MG63 (cell line): Measurements from ENCODE around the gene LOXL3. TPM values are rescaled to one million over a fixed set of nuclear protein-coding genes. Genes with fewer than 3 reads are reported as not detected.

ENCODE experiments used
- DNase-seq: peaks from one replicate; pipeline ENCODE4 v3.0.0-alpha.2; 2020
- H3K27me3 ChIP-seq: fragments of 250-450 bp; sonication (Bioruptor Pico); 2 replicates; pipeline ENCODE4 v1.5.1; 2020; ENCODE audit warnings: mild to moderate bottlenecking, moderate library complexity
- H3K36me3 ChIP-seq: fragments of 250-450 bp; sonication (Bioruptor Pico); 2 replicates; pipeline ENCODE4 v1.5.1; 2020; ENCODE audit warnings: mild to moderate bottlenecking, moderate library complexity
- H3K4me3 ChIP-seq: fragments of 250-450 bp; sonication (Bioruptor Pico); 2 replicates; pipeline ENCODE4 v1.5.1; 2020; ENCODE audit warnings: mild to moderate bottlenecking, moderate library complexity
- H3K9me3 ChIP-seq: fragments of 250-450 bp; sonication (Bioruptor Pico); 2 replicates; pipeline ENCODE4 v1.5.1; 2020; ENCODE audit warnings: mild to moderate bottlenecking, moderate library complexity
- total RNA-seq: library from RNA; depleted of rRNA; stranded (reverse); fragments of >200 nt; shearing (Covaris generic); gene quantifications from 2 replicates; pipeline ENCODE4 v1.2.3, GENCODE V29; 2014; ENCODE audit warnings: low replicate concordance

Gene LOXL3
- total RNA-seq, 1 experiment from 2014 or later: 22.9 TPM

DNA sequence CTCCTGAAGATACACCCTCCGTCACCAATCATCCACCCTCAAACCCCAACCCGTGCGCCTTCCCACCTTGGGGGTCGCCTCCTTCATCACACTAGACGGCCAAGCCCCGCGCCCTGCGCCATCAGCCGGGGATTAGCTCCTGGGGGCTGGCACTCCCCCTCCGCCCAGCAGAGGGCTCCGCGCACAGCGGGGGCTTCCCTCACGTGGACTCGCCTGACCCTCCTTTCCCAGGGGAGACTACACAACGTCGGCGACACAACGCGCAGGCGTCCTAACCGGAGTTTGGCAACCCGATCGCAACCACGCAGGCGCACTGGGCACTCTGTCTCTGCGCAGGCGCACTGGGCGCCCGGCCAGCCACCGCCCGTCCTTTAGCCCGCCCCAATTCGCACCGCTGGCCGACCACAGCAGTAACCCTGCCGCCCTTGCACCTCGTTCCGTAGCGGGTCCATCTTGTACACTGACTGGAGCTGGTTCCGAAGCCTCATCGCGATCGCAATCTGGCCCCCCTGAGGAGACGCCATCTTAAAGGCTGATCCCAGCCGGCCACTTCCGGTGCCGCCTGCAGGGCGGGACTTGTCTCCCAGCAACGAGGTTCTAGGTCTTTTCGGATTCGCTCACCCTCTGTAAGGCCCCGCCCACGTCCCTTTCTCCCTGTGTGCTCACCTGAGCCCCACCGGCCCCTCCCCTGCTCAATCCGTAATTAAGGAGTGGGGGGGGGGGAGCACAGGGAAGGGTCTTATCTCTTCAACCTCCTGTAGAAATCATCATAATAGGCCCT is 46.4 kb downstream of the LOXL3 start, which contains the start of gene PCGF1:
Gene PCGF1, minus strand, starts transcription at position 551 of the 781 bp plus-strand sequence. Its CDS starts 27 bp downstream, at position 524.
- DNase-seq: peak; percentile 98
- Histone ChIP-seq H3K4me3 (peak within 1 kb of the TSS; percentile 99), H3K27me3 (no peaks in the 10 kb centered on the region), H3K36me3 (peaks cover 28% of the 10 kb centered on the region), H3K9me3 (no peaks in the 10 kb centered on the region)

DNA sequence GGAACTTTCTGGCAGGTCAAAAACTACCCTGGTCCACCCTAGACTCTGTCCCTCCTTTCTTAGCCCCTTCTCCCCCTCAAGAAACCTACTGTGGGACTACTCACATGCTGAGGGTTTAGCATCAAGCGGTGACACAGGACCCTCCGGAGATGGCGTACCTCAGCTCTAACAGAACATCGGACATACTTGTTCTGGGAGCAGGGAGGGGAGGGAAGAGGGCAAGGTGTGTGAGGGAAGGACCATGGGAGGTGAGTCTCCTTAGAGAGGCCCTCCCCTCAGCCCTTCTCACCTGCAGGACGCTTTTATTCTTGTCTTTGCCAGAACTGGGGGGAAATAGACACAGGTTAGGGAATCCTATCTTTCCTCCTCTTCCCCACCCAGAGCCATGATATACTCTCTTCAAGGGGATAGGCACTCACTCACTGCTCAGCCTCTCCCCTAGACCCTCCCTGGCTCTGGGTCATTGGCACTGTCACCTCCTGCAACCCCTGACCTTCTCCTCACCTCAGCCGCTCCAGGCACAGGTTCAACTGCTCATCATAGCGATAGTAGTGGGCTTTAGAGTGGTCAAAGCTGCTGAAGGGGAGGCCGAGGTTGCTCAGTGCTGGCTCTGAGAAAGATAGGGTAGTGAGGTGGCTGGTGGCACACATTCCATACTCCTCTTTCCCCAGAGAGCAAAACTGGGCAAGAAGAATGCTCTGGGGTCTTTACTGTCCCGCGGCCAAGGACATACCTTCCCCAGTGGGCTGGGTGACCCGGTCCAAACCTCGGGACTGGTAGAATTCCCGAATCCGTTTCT is 48.1 kb downstream of the LOXL3 start:
- Histone ChIP-seq H3K27me3 (no peaks in the 10 kb centered on the region), H3K4me3 (peak overlapping the region; percentile 99; the same call in 1 of the 2 replicates), H3K36me3 (peaks cover 28% of the 10 kb centered on the region), H3K9me3 (no peaks in the 10 kb centered on the region)
- DNase-seq: no peak

DNA sequence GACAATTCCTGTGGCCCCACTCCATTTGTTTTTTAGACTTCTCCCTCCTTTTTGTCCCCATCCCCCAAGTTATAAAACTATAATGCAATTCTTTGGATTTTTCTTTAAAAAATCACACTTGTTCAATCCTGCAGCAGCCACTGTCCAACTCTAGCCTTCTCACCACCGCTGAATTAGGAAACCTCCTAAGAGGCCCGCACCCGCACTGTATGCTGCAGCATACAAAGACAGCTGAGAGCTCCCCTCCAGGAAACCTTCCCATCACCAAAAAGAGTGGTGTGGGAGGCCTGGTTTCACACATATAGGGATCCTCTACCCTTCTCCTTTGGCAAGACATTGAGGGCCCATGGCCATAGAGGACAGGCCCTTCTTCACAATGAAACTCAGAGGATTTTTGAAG is 49.2 kb downstream of the LOXL3 start:
- no peak for DNase-seq
- H3K9me3 ChIP-seq: no peaks in the 10 kb centered on the region
- H3K4me3 ChIP-seq: no peak overlapping the region
- H3K36me3 ChIP-seq: peaks cover 28% of the 10 kb centered on the region
- no peaks in the 10 kb centered on the region for H3K27me3 ChIP-seq

DNA sequence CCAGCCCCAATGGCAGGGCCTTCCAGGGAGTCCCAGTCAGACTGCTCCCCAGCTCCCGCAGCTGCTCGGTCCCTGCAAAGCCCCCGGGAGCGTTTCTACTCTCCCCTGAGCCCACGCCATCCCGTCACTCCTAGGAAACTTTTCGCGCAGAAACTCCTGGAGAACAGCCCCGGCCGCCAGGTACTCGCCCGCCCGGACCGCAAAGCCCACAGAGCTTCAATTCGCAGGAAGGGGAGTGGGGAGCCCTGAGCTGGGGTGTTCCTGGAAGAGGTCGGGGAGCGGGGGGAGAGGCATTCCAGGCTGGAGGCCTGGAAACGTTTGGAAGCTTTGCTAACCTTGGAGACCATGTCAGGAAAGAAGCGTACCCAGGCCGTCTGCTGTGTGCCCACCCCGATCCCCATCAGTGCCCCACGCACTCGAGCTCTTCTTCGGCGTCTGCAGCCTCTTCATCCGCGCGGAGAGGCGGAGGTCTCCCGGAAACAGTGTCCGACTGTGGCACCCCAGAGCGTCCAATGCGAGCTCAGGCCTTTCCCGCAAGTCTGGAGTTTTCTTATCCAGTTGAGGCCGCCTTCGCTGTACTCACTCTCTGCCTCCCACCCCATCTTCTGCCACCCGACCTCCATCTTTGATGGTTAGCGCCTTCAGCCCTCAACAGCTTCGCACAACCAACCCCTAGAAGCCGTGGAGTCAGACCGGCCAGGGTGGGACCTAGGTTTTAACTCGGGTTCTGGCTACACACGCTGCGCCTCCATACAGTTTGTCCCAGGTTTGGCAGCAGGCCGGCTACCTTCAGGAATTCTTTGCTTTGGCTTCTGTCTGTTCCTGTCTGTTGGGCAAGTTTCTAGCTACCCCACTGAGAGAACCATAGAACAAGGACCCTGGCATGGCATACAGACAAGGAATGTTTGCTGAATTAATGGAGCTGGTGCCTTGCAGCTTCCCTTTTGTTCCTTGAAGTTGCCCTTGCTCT is 50.0 kb downstream of the LOXL3 start:
- H3K27me3 ChIP-seq: no peaks in the 10 kb centered on the region
- H3K36me3 ChIP-seq: peaks cover 28% of the 10 kb centered on the region
- no peaks in the 10 kb centered on the region for H3K9me3 ChIP-seq
- H3K4me3 ChIP-seq: peak overlapping the region; percentile 53
- no peak for DNase-seq

DNA sequence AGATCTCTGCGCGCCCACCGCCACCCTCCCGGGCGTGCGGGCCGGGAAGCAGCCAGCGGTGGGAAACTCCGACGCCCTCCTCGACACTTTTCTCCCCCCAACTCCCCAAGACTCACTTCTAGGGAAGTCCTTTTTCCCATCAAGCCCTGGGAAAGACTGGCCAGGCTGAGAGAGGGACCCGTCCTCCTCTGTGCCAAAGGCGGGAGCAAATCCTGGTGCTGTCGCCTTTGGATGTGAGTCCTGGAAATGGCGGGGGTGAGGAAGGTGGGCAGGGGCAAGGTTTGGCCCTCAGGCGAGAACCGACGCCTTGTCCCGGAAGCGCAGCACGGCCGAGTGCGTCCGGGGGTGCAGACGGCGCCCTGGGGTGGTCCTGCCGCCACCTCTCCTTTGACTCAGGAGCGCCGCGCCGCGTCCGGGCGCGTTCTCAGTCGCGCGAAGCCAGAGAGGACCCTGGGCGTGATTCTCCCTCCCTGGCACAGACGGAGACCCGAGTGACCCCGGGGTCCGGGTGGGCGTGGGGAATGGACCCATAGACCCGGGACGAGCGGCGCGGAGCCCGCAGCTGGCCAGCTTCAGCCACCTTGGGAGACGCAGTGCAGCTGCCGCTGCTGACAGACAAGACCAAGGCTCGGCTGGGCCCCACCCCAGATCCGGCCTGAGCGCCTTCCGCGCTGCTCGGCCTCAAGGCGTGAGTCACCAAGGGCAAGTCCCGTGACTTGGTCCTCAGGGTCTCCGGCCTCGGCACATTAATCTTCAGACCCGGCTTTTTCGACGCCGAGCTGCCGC is 50.8 kb downstream of the LOXL3 start:
- DNase-seq: peak; percentile 89
- Histone ChIP-seq H3K9me3 (no peaks in the 10 kb centered on the region), H3K36me3 (peaks cover 28% of the 10 kb centered on the region), H3K4me3 (peak overlapping the region; percentile 53), H3K27me3 (no peaks in the 10 kb centered on the region)

DNA sequence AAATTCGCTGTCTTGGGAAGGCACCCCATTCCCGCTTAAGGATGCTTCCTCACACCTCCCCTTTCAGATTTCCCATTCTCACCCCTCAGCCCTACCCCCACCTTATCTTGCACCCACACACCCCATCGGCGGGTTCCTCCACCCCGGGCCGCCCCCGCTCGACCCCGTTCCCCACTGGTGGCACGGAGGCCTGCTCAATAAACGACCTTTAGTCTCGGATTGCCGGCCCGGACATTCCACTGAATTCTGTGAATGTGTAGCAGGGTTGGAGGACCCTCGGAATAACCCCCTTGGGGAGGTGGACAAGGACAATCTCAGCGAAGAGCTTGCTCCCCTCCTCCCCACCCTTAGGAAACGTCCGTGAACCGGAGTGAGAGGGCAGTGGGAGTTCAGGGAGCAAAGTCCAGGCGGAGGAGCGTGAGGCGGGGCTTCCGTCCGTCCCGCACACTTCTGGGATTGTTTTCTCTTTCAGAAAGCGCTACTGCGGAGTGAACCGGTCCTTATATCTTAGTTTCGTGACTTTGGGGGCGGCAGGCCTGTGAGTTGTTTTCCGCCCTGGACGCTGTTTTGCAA is 51.5 kb downstream of the LOXL3 start:
- peak; percentile 20 for DNase-seq
- peak overlapping the region; percentile 53 for H3K4me3 ChIP-seq
- no peaks in the 10 kb centered on the region for H3K27me3 ChIP-seq
- H3K9me3 ChIP-seq: no peaks in the 10 kb centered on the region
- peaks cover 25% of the 10 kb centered on the region for H3K36me3 ChIP-seq

DNA sequence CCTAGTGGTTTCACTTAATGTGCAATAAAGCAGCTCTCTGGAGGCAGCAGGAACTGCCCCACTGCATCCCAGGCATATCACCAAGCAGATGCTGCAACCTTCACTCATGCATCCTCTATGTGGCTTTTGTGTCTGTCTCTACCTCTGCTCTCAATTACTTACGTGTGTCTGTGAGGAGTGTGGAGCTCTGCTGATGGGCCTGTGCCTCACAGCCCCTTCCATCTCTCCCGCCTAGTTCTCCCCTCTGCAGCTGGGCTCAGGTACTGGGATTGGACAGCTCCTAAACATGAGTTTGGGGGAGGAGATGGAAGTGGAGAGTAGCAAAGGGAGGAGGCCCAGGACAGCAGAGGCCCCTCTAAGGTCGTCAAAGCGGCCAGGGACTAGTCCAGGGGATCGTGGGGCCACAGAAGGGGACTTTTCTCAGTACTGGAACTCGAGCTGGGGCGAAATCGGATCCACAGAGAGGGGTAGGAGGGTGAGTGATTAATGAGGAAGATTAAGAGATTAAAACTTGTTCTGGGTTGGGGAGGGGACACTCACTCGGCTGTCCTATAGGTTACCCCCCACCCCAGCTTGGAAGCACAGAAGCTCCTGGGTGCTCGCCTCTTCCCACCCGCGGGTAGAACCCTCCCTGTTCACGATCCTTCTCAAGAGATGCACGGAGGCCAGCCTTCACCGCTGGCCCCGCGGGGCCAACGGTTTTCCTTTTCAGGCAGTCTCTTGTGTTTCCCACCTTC is 52.2 kb downstream of the LOXL3 start:
- no peaks in the 10 kb centered on the region for H3K27me3 ChIP-seq
- no peaks in the 10 kb centered on the region for H3K9me3 ChIP-seq
- DNase-seq: no peak
- peaks cover 22% of the 10 kb centered on the region for H3K36me3 ChIP-seq
- H3K4me3 ChIP-seq: no peak overlapping the region

DNA sequence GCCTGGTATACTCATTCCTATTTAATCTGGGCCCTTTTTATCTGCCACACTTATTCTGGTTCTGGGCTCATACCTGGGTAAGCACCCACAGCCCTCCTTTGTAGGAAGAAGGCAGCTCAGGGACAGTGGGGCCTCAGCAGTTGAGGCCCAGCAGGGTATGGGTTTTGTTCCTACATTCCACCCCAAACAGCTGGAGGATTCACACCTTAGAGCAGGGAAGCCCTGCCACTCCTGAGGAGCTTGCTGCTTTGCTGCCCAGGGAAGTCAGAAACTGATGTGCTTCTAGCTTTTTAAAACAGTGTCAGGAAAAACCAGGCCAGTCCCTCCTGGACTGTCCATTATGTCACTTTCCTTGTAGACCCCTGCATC is 53.2 kb downstream of the LOXL3 start:
- DNase-seq: no peak
- no peaks in the 10 kb centered on the region for H3K27me3 ChIP-seq
- no peak overlapping the region for H3K4me3 ChIP-seq
- no peaks in the 10 kb centered on the region for H3K9me3 ChIP-seq
- H3K36me3 ChIP-seq: peaks cover 13% of the 10 kb centered on the region

DNA sequence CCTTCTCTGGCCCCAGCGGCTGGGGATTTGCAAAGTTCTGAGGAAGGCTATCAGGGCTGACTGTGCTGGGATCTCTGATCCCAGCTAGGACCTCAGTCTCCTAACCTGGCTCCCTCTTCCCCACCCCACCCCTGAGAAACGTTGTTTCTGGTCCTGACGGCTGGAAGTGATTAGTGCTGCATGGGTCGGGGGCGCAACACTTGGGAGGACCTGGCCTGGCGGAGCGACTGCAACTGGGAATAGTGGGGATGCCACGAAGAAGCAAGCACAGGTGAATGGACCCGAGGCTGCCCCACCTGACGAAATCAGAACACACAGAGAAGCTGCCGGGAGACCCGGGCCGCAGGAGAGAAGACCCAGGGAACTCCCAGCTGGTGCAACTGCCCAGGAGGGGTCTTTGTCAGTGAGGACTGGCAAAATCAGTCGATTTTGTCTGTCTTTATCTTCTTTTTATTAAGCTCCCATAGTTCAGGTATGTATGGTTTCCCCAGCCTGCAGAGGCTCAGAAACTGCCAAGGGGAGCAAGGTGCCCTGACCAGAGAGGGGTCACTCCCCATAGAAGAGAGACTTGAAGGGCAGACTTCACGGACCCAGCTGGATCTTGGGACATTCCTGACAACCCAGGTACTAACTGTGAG is 53.7 kb downstream of the LOXL3 start:
- peaks cover 8% of the 10 kb centered on the region for H3K36me3 ChIP-seq
- H3K27me3 ChIP-seq: no peaks in the 10 kb centered on the region
- no peak for DNase-seq
- no peaks in the 10 kb centered on the region for H3K9me3 ChIP-seq
- no peak overlapping the region for H3K4me3 ChIP-seq

DNA sequence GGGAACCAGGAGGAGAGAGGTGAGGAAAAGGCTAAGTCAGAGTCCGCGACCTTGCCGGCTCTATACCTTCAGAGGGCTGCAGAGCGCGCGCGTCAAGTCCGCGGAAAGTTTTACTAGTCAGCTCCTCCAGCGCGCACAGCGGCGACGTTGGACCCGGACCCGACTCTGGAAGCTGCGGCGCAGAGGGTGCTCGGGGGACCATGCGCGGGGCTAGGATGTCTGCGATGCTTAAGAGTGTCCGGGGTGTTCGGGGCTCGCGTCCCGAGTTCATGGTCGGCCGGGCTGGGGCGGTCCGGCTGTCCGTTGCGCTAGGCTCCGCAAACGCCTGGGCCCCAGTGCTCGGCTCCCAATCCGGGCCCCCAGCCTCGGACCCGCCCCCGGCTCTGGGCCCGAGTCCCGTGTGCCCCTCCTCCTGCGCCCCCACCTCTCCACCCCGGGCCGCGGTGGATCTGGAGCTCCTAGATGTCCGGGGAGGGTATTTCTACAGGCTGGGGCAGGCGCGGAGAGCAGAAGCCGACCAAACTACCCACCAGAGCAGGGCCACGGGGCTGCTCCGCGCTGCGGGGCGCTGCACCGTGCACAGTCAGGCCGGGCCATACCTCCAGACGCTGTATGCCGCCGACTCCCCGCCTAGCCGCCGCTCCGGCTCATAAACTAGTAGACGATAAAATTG is 54.3 kb downstream of the LOXL3 start, which contains the start of gene LBX2:
Gene LBX2, minus strand, starts transcription at position 337 of the 673 bp plus-strand sequence. Its CDS starts 66 bp downstream, at position 271.
- H3K9me3 ChIP-seq: no peaks in the 10 kb centered on the region

DNA sequence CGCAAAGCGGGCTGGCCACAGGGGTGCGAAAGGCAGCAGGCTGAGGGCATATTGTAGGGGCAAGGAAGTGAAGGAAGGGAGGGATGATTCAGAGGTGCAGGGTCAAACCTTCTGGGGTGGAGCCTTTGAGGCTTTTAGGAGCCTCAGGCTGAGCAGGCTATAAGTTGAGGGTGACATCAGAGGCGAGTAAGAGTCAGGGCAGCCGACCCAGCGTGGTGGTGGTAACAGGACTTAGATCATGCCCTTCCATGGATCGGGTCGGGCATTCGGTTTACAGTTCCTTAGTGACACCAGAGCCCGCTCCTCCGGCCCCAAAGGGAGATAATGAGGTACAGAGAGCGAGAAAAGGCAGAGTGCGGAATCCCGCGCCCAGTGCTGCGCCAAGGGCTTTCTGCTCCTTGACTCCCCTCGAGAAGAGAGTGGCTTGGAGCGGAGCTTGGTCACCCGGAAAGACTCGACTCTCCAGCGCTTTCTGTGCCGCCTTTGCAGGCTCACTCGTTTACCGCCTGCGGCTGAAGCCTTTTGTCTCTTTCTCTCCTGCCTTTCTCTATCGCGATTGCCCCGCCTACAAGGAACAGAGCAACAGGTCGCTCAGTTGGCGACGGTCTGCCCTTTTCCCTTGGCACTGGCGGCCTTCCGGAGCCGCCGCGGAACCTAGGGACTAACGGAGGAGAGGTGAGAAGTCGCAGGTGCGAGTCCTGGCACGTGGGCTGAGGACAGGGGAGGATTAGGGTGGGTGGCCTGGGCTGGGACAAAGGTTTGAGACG is 55.1 kb downstream of the LOXL3 start:
- no peaks in the 10 kb centered on the region for H3K9me3 ChIP-seq
- no peak overlapping the region for H3K4me3 ChIP-seq
- H3K36me3 ChIP-seq: no peaks in the 10 kb centered on the region; the same call in 1 of the 2 replicates
- DNase-seq: peak; percentile 64
- no peaks in the 10 kb centered on the region for H3K27me3 ChIP-seq

More for the DNA sequence above, 54.3 kb downstream of the LOXL3 start, which contains the start of gene LBX2:
- Histone ChIP-seq H3K36me3 (peaks cover 3% of the 10 kb centered on the region), H3K4me3 (no peak within 1 kb of the TSS), H3K27me3 (no peaks in the 10 kb centered on the region)
- no peak for DNase-seq

DNA sequence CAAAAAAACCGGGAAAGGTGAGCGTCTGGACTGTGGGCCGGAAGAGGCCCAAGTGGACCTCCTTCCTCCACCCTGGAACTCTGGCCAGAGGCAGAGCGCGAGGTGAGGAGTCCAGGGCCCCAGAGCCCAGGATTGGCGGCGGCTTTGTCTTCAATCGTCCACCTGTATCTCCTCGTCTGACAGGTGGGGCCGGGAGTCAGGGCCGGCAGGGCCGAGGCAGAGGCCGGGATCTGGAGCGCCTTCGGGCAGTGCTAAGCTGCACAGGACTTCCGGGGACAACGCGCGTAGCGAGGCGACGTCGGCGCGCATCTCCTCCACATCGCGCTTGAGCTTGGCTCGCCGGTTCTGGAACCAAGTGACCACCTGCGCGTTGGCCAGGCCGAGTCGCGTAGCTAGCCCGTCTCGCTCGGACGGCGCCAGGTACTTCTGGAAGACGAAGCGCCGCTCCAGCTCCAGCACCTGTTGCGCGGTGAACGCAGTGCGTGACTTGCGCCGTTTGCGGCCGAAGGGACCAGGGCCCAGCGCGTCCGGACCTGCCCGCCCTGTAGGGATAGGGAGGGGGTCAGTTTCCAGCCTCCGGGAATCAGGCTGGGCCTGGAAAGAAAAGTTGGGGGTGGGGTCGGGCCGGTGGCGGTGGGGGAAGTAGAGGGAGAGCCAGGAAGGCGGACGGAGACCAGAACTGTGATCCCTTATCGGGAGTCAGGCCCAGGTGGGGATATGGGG is 55.8 kb downstream of the LOXL3 start:
- peaks cover 3% of the 10 kb centered on the region for H3K36me3 ChIP-seq
- no peak for DNase-seq
- no peaks in the 10 kb centered on the region for H3K27me3 ChIP-seq
- H3K4me3 ChIP-seq: no peak overlapping the region
- no peaks in the 10 kb centered on the region for H3K9me3 ChIP-seq
